ENCODE data around the gene CST4.
"Not testable (repeated sequence)": the region's sequence is repeated elsewhere in the genome, so short reads cannot be mapped to it uniquely, and the experiment has no call there.

CST4 gene

GRCh38 chr20:23659610-23659988 is 29.2 kb downstream of the CST4 start:
- not testable (repeated sequence) for DNase-seq

GRCh38 chr20:23658989-23659609 is 29.7 kb downstream of the CST4 start:
- DNase-seq: no peak

- DNase-seq: no peak
Measured at GRCh38 chr20:23658336-23658735, 30.5 kb downstream of the CST4 start.

GRCh38 chr20:23657202-23657601 is 31.6 kb downstream of the CST4 start:
- DNase-seq: no peak

GRCh38 chr20:23656372-23656771 is 32.5 kb downstream of the CST4 start:
- no peak for DNase-seq

GRCh38 chr20:23655491-23656211 is 33.2 kb downstream of the CST4 start:
- no peak for DNase-seq

- DNase-seq: no peak
Measured at GRCh38 chr20:23654717-23655116, 34.1 kb downstream of the CST4 start.

- DNase-seq: no peak
Measured at GRCh38 chr20:23654000-23654399, 34.8 kb downstream of the CST4 start.

- no peak for DNase-seq
Measured at GRCh38 chr20:23653400-23653938, 35.4 kb downstream of the CST4 start.

- no peak for DNase-seq
Measured at GRCh38 chr20:23652926-23653325, 35.9 kb downstream of the CST4 start.

GRCh38 chr20:23652371-23652770 is 36.5 kb downstream of the CST4 start:
- no peak for DNase-seq

GRCh38 chr20:23651117-23651516 is 37.7 kb downstream of the CST4 start:
- DNase-seq: no peak

GRCh38 chr20:23649830-23650417 is 38.9 kb downstream of the CST4 start:
- no peak for DNase-seq

- DNase-seq: no peak
Measured at GRCh38 chr20:23649242-23649641, 39.6 kb downstream of the CST4 start.

GRCh38 chr20:23647346-23647745 is 41.5 kb downstream of the CST4 start:
- no peak for DNase-seq

GRCh38 chr20:23646106-23646873 is 42.5 kb downstream of the CST4 start:
- no peak for DNase-seq

- no peak for DNase-seq
Measured at GRCh38 chr20:23645575-23645974, 43.3 kb downstream of the CST4 start.

GRCh38 chr20:23644164-23644563 is 44.7 kb downstream of the CST4 start:
- DNase-seq: no peak

- no peak for DNase-seq
Measured at GRCh38 chr20:23643659-23644058, 45.2 kb downstream of the CST4 start.

- DNase-seq: peak in 1 of 2 experiments; percentile 37
Measured at GRCh38 chr20:23641936-23642751, 46.7 kb downstream of the CST4 start.

- no peak for DNase-seq
Measured at GRCh38 chr20:23640671-23641667, 47.9 kb downstream of the CST4 start.

All from SW 1271 (cell line).